ENCODE results near the gene NAT8L.
"Not testable (repeated sequence)": the region's sequence is repeated elsewhere in the genome, so short reads cannot be mapped to it uniquely, and the experiment has no call there.

The NAT8L gene
- total RNA-seq, result 0 to 1.3 (median 0.79) reads per million in 9 experiments

DNA sequence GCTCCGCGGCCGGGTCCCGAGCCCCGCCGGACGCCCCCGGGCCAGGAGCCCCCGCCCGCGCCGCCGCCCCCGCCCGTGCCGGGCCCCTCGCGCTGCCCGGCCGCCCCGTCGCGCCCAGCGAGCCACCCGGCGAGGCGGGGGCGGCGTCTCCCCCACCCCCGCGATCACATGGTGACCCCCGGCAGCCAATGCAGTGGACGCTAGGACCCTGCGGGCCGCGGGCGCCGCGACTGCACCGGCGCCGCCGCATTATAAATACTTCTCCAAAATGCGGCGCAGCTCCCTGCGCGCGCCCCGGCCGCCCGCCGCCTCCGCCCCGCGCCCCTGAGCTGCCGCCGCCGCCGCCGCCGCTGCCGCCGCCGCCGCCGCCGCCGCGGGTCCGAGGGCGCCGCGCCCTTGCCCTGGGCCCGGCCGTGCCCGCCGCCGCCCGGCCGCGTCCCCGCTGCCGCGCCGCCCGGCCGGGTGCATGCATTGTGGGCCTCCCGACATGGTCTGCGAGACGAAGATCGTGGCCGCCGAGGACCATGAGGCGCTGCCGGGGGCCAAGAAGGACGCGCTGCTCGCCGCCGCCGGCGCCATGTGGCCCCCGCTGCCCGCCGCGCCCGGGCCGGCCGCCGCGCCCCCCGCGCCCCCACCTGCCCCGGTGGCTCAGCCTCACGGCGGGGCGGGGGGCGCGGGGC is at the start of gene NAT8L:
NAT8L (plus strand) TSS at position 282 of the 680 bp plus-strand sequence; CDS start at position 467, 185 bp downstream.
- Mint-ChIP-seq H3K4me1 (ENCODE audit: low read depth in 2 of 2) (no peaks in the 10 kb centered on the region), H3K4me3 (peak within 1 kb of the TSS in 1 of 2 donors; percentile 34), H3K36me3 (ENCODE audit: insufficient read depth) (no peaks in the 10 kb centered on the region), H3K27me3 (peaks cover 35 to 42% of the 10 kb centered on the region in 2 donors), H3K9me3 (no peaks in the 10 kb centered on the region), H3K27ac (no peak within 1 kb of the TSS)
- peak; percentile 54 for ATAC-seq (replicated peaks)
- no peak for DNase-seq

DNA sequence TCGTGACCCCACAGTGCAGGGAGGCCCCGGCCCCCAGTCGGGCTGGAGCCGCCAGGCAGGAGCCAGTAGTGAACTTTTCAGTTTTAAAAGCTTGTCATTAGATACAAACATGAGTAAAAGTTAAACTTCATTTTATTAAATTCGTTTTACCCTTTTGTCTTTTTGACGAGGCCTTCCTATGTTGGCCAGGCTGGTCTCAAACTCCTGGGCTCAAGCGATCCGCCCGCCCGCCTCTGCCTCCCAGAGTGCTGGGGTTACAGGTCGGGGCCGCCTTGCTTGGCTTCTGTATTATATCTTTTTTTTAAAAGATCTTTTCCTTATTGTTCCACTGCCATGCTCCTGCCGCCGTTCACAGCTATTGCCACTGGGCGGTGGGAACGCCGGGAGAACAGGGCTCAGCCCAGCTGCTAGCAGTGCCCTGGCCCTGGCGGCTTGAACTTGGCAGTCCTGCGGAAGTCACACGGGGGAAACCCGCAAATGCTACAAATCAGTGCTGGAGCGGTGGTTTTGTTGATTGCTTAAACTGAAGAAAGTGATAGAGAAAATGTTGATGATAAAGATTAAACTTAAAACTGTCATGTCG is 49.4 kb upstream of the NAT8L start:
- H3K4me1 Mint-ChIP-seq (ENCODE audit: low read depth in 2 of 2), result peaks cover 26 to 39% of the 10 kb centered on the region in 2 donors
- H3K27ac Mint-ChIP-seq, result peak overlapping the region; percentile 92 to 95
- peak; percentile 50 for ATAC-seq (replicated peaks)
- peak overlapping the region; percentile 93 to 96 for H3K4me3 Mint-ChIP-seq
- H3K27me3 Mint-ChIP-seq, result peaks cover 5 to 11% of the 10 kb centered on the region in 2 donors
- peaks cover 26% of the 10 kb centered on the region for H3K36me3 Mint-ChIP-seq (ENCODE audit: insufficient read depth)
- peak; percentile 46 to 49 (median 49) for DNase-seq
- no peaks in the 10 kb centered on the region for H3K9me3 Mint-ChIP-seq

DNA sequence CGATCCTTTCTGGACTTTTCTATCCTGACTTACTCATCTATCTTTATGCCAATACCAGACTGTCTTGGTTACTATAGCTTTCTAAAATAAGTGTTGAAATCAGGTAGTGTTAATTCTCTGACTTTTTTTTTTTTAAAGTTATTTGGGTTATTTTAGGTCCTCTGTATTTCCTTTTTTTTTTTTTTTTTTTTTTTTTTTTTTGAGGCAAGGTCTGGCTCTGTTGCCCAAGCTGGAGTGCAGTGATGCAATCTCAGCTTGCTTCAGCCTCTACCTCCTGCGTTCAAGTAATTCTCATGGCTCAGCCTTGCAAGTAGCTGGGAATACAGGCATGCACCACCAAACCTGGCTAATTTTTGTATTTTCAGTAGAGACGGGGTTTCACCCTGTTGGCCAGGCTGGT is 47.5 kb upstream of the NAT8L start:
- Mint-ChIP-seq H3K27me3 (peaks cover 5 to 15% of the 10 kb centered on the region in 2 donors), H3K9me3 (no peaks in the 10 kb centered on the region), H3K36me3 (ENCODE audit: insufficient read depth) (peaks cover 21% of the 10 kb centered on the region), H3K4me1 (ENCODE audit: low read depth in 2 of 2) (peaks cover 17 to 28% of the 10 kb centered on the region in 2 donors), H3K4me3 (no peak overlapping the region), H3K27ac (no peak overlapping the region)
- no peak for DNase-seq
- no peak for ATAC-seq (replicated peaks)

GRCh38 chr4:2015008-2015407 is 44.1 kb upstream of the NAT8L start:
- Mint-ChIP-seq H3K4me1 (ENCODE audit: low read depth in 2 of 2) (peaks cover 7 to 8% of the 10 kb centered on the region in 2 donors), H3K27me3 (peaks cover 21 to 36% of the 10 kb centered on the region in 2 donors), H3K4me3 (no peak overlapping the region), H3K27ac (no peak overlapping the region), H3K36me3 (ENCODE audit: insufficient read depth) (peaks cover 4% of the 10 kb centered on the region), H3K9me3 (no peaks in the 10 kb centered on the region)
- DNase-seq (no peak), ATAC-seq (replicated peaks) (no peak)

DNA sequence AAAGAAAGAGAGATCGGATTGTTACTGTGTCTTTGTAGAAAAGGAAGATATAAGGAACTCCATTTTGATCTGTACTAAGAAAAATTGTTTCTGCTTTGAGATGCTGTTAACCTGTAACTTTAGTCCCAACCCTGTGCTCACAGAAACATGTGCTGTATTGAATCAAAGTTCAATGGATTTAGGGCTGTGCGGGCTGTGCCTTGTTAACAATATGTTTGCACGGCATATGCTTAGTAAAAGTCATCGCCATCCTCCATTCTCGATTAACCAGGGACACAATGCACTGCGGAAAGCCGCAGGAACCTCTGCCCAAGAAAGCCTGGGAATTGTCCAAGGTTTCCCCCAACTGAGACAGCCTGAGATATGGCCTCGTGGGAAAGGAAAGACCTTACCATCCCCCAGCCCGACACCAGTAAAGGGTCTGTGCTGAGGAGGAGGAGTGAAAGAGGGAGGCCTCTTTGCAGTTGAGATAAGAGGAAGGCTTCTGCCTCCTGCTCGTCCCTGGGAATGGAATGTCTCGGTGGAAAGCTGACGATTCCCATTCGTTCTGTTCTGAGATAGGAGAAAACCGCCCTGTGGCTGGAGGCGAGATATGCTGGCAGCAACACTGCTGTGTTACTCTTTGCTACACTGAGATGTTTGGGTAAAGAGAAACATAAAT is 37.6 kb upstream of the NAT8L start:
- peaks cover 61 to 69% of the 10 kb centered on the region in 2 donors for H3K27me3 Mint-ChIP-seq
- H3K27ac Mint-ChIP-seq; H3K4me3 Mint-ChIP-seq; ATAC-seq (replicated peaks); DNase-seq; H3K36me3 Mint-ChIP-seq (ENCODE audit: insufficient read depth); H3K9me3 Mint-ChIP-seq; H3K4me1 Mint-ChIP-seq (ENCODE audit: low read depth in 2 of 2): not testable (repeated sequence)

GRCh38 chr4:2024683-2025082 is 34.4 kb upstream of the NAT8L start:
- H3K4me3 Mint-ChIP-seq, result no peak overlapping the region
- H3K9me3 Mint-ChIP-seq, result no peaks in the 10 kb centered on the region
- no peak overlapping the region for H3K27ac Mint-ChIP-seq
- ATAC-seq (replicated peaks), result no peak
- peaks cover 60 to 63% of the 10 kb centered on the region in 2 donors for H3K27me3 Mint-ChIP-seq
- DNase-seq, result no peak
- no peaks in the 10 kb centered on the region for H3K4me1 Mint-ChIP-seq (ENCODE audit: low read depth in 2 of 2)
- no peaks in the 10 kb centered on the region for H3K36me3 Mint-ChIP-seq (ENCODE audit: insufficient read depth)

GRCh38 chr4:2025817-2026216 is 33.3 kb upstream of the NAT8L start:
- no peak for ATAC-seq (replicated peaks)
- H3K4me3 Mint-ChIP-seq, result no peak overlapping the region
- H3K9me3 Mint-ChIP-seq, result no peaks in the 10 kb centered on the region
- no peaks in the 10 kb centered on the region for H3K36me3 Mint-ChIP-seq (ENCODE audit: insufficient read depth)
- H3K27me3 Mint-ChIP-seq, result peaks cover 58 to 64% of the 10 kb centered on the region in 2 donors
- no peaks in the 10 kb centered on the region for H3K4me1 Mint-ChIP-seq (ENCODE audit: low read depth in 2 of 2)
- DNase-seq, result no peak
- no peak overlapping the region for H3K27ac Mint-ChIP-seq

DNA sequence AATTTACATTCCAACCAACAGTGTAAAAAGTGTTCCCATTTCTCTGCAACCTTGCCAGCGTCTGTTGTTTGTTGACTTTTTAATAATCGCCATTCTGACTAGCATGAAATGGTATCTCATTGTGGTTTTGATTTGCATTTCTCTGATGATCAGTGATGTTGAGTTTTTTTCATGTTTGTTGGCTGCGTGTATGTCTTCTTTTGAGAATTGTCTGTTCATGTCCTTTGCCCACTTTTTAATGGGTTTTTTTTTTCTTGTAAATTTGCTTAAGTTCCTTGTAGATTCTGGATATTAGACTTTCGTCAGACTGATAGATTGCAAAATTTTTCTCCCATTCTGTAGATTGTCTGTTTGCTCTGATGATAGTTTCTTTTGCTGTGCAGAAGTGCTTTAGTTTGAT is 32.0 kb upstream of the NAT8L start:
- H3K27ac Mint-ChIP-seq; H3K4me1 Mint-ChIP-seq (ENCODE audit: low read depth in 2 of 2); DNase-seq; H3K36me3 Mint-ChIP-seq (ENCODE audit: insufficient read depth); ATAC-seq (replicated peaks); H3K9me3 Mint-ChIP-seq; H3K4me3 Mint-ChIP-seq: not testable (repeated sequence)
- H3K27me3 Mint-ChIP-seq, result peaks cover 52 to 62% of the 10 kb centered on the region in 2 donors

DNA sequence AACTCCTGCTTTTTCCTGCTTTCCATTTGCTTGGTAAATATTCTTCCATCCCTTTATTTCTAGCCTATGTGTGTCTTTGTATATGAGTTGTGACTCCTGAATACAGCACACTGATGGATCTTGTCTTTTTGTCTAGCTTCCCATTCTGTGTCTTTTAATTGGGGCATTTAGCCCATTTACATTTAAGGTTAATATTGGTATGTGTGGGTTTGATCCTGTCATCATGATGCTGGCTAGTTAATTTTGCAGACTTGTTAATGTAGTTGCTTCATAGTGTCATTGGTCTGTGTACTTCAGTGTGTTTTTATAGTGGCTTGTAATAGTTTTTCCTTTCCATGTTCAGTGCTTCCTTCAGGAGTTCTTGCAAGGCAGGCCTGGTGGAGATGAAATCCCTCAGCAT is 28.0 kb upstream of the NAT8L start:
- not testable (repeated sequence) for H3K36me3 Mint-ChIP-seq (ENCODE audit: insufficient read depth); H3K27ac Mint-ChIP-seq; H3K9me3 Mint-ChIP-seq; H3K4me3 Mint-ChIP-seq; DNase-seq; ATAC-seq (replicated peaks); H3K4me1 Mint-ChIP-seq (ENCODE audit: low read depth in 2 of 2)
- peaks cover 48 to 71% of the 10 kb centered on the region in 2 donors for H3K27me3 Mint-ChIP-seq

- H3K4me3 Mint-ChIP-seq, result no peak overlapping the region
- H3K4me1 Mint-ChIP-seq (ENCODE audit: low read depth in 2 of 2), result peaks cover 0 to 2% of the 10 kb centered on the region in 2 donors
- H3K27ac Mint-ChIP-seq, result no peak overlapping the region
- no peaks in the 10 kb centered on the region for H3K36me3 Mint-ChIP-seq (ENCODE audit: insufficient read depth)
- no peak for ATAC-seq (replicated peaks)
- H3K9me3 Mint-ChIP-seq, result no peaks in the 10 kb centered on the region
- peaks cover 52 to 67% of the 10 kb centered on the region in 2 donors for H3K27me3 Mint-ChIP-seq
- no peak for DNase-seq
Observed at GRCh38 chr4:2036327-2036726, 22.8 kb upstream of the NAT8L start.

DNA sequence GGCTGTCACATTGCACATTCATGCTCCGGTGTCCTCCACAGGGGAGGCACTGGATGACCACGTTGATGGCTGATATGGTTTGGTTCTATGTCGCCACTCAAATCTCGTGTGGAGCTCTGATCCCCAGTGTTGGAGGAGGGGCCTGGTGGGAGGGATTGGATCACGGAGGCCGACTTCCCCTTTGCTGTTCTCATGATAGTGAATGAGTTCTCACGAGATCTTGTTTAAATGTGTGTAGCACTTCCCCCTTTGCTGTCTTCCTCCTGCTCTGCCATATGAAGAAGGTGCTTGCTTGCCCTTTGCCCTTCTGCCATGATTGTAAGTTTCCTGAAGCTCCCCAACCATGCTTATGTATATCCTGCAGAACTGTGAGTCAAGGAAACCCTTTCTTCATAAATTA is 22.3 kb upstream of the NAT8L start:
- no peak overlapping the region for H3K4me3 Mint-ChIP-seq
- no peaks in the 10 kb centered on the region for H3K36me3 Mint-ChIP-seq (ENCODE audit: insufficient read depth)
- H3K27ac Mint-ChIP-seq, result no peak overlapping the region
- ATAC-seq (replicated peaks) (no peak), DNase-seq (no peak)
- peaks cover 0 to 4% of the 10 kb centered on the region in 2 donors for H3K4me1 Mint-ChIP-seq (ENCODE audit: low read depth in 2 of 2)
- peaks cover 51 to 64% of the 10 kb centered on the region in 2 donors for H3K27me3 Mint-ChIP-seq
- H3K9me3 Mint-ChIP-seq, result no peaks in the 10 kb centered on the region

DNA sequence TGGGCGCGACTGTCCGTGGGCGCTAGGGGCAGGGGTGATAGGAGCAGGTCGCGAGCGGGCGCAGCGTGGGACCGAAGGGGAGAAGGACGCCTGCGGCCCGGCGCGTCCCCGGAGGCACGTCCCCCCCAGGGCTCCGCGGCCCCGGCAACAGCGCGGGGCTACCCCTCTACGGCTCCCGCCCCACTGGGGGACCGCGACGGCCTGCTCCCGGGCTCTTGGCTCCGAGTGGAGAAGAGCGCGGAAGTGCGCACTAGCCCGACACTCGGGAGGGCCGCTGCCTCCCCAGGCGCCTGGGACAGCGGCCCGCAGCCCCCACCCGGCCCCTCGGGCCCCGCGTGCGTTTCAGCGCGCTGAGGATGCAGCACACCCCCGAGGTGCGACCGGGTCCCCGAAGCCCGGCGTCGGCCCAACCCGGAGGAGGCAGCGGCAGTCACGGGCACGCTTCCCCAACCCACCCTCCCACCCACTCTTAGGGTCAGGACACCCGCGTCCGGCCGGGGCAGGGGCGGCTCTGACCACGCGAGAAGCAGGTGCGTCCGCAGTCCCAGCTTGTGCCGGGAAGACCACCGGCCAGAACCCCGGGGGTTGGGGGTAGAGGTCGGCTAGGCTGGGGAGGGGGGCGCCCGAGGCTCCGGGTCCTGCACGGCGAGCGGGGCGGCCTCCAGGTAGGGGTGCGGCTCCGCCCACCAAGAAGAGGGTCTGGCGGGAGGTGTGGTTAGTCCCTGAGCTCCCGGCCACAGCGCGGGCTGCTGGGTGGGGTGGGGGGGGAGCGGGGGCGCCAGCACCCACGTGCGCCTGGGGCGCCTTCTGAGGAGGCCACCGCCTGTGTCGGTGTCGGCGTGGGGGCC is 18.5 kb upstream of the NAT8L start:
- peaks cover 2% of the 10 kb centered on the region for H3K36me3 Mint-ChIP-seq (ENCODE audit: insufficient read depth)
- peak overlapping the region in 1 of 2 donors; percentile 12 for H3K27ac Mint-ChIP-seq
- ATAC-seq (replicated peaks), result no peak
- H3K4me3 Mint-ChIP-seq, result peak overlapping the region; percentile 79 to 82
- no peak for DNase-seq
- H3K4me1 Mint-ChIP-seq (ENCODE audit: low read depth in 2 of 2), result peaks cover 0 to 6% of the 10 kb centered on the region in 2 donors
- peaks cover 35 to 37% of the 10 kb centered on the region in 2 donors for H3K27me3 Mint-ChIP-seq
- H3K9me3 Mint-ChIP-seq, result no peaks in the 10 kb centered on the region

Data from effector memory CD8-positive, alpha-beta T cell (primary cell).